BE2C (cell line): Measurements from ENCODE around the gene CCDC30.

ENCODE experiments used
- DNase-seq: peaks from one replicate; pipeline ENCODE4 v3.0.0-alpha.2; 2020
- H3K27me3 ChIP-seq: fragments of 250-450 bp; sonication (Bioruptor Pico); 2 replicates; pipeline ENCODE4 v1.5.1; 2020; ENCODE audit warnings: mild to moderate bottlenecking
- H3K36me3 ChIP-seq: fragments of 250-450 bp; sonication (Bioruptor Pico); 2 replicates; pipeline ENCODE4 v1.5.1; 2020; ENCODE audit warnings: mild to moderate bottlenecking
- H3K4me1 ChIP-seq: fragments of 250-450 bp; sonication (Bioruptor Pico); 2 replicates; pipeline ENCODE4 v1.5.1; 2020
- H3K4me3 ChIP-seq: 2 replicates; pipeline ENCODE4 v1.5.1; 2011; ENCODE audit warnings: low read depth, low read length
- H3K9me3 ChIP-seq: fragments of 250-450 bp; sonication (Bioruptor Pico); 2 replicates; pipeline ENCODE4 v1.5.1; 2020
- CTCF ChIP-seq: IDR thresholded peaks from 2 replicates; pipeline ENCODE4 v1.5.1; 2012; ENCODE audit warnings: mild to moderate bottlenecking, low read depth, low read length

The CCDC30 gene

GRCh38 chr1:42551180-42551579 is 88.1 kb downstream of the CCDC30 start:
- no peak for TF ChIP-seq CTCF
- no peaks in the 10 kb centered on the region for H3K27me3 ChIP-seq
- DNase-seq, result no peak

GRCh38 chr1:42551590-42551989 is 88.5 kb downstream of the CCDC30 start:
- Histone ChIP-seq H3K36me3 (no peaks in the 10 kb centered on the region), H3K9me3 (no peaks in the 10 kb centered on the region), H3K27me3 (no peaks in the 10 kb centered on the region), H3K4me1 (no peaks in the 10 kb centered on the region), H3K4me3 (no peak overlapping the region)
- TF ChIP-seq CTCF, result no peak
- DNase-seq, result no peak

More at GRCh38 chr1:42551180-42551579, 88.1 kb downstream of the CCDC30 start:
- Histone ChIP-seq H3K36me3 (no peaks in the 10 kb centered on the region), H3K4me1 (no peaks in the 10 kb centered on the region), H3K9me3 (no peaks in the 10 kb centered on the region), H3K4me3 (no peak overlapping the region)

GRCh38 chr1:42552636-42553035 is 89.5 kb downstream of the CCDC30 start:
- DNase-seq, result no peak
- no peaks in the 10 kb centered on the region for H3K9me3 ChIP-seq
- H3K27me3 ChIP-seq, result no peaks in the 10 kb centered on the region
- H3K4me3 ChIP-seq, result no peak overlapping the region
- no peaks in the 10 kb centered on the region for H3K36me3 ChIP-seq
- H3K4me1 ChIP-seq, result no peaks in the 10 kb centered on the region
- no peak for TF ChIP-seq CTCF

GRCh38 chr1:42557230-42557851 is 94.3 kb downstream of the CCDC30 start:
- TF ChIP-seq CTCF, result no peak
- Histone ChIP-seq H3K36me3 (no peaks in the 10 kb centered on the region), H3K4me3 (no peak overlapping the region), H3K4me1 (no peaks in the 10 kb centered on the region), H3K27me3 (no peaks in the 10 kb centered on the region), H3K9me3 (no peaks in the 10 kb centered on the region)
- no peak for DNase-seq

GRCh38 chr1:42567038-42567437 is 104.0 kb downstream of the CCDC30 start:
- no peak for DNase-seq
- Histone ChIP-seq H3K9me3 (no peaks in the 10 kb centered on the region), H3K36me3 (no peaks in the 10 kb centered on the region), H3K27me3 (no peaks in the 10 kb centered on the region; the same call in 1 of the 2 replicates), H3K4me1 (no peaks in the 10 kb centered on the region), H3K4me3 (no peak overlapping the region)
- no peak for TF ChIP-seq CTCF

- DNase-seq, result no peak
- TF ChIP-seq CTCF, result no peak
- no peaks in the 10 kb centered on the region for H3K4me1 ChIP-seq
These were observed 113.8 kb downstream of the CCDC30 start for GRCh38 chr1:42576935-42577334.

More at GRCh38 chr1:42576935-42577334, 113.8 kb downstream of the CCDC30 start:
- H3K4me3 ChIP-seq, result no peak overlapping the region
- H3K27me3 ChIP-seq, result no peaks in the 10 kb centered on the region
- H3K36me3 ChIP-seq, result no peaks in the 10 kb centered on the region
- no peaks in the 10 kb centered on the region for H3K9me3 ChIP-seq
